GM21390 (cell line): Measurements from ENCODE around the gene CHCHD6.

Experiments
- ATAC-seq: cut with Tn5 transposase; IDR thresholded peaks from one replicate; pipeline ENCODE4 v1.9.1; 2021; ENCODE audit not compliant: unreplicated experiment

CHCHD6 gene

DNA sequence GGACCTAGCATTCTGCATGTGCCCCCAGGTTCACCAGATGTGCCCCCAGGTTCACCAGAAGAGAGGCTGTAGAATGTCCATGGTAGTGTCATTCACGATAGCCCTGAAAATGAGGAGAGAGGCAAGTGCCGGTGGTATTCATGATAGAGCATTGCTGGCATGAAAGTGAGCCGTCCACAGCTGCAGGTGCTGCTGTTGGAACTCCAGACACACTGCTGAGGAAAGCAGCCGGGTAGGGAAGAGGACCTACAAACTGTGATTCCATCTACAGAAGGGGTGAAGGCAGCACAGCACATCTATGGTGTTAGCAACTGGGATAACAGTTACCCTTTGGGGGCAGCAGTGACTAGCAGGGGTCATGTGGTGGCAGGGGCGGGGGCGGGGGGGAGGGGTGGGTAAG, 153.9 kb downstream of the CHCHD6 start:
- no peak for ATAC-seq

- no peak for ATAC-seq
These were observed 154.4 kb downstream of the CHCHD6 start for GRCh38 chr3:126858401-126858800.

GRCh38 chr3:126858887-126859286, 154.8 kb downstream of the CHCHD6 start:
- no peak for ATAC-seq

DNA sequence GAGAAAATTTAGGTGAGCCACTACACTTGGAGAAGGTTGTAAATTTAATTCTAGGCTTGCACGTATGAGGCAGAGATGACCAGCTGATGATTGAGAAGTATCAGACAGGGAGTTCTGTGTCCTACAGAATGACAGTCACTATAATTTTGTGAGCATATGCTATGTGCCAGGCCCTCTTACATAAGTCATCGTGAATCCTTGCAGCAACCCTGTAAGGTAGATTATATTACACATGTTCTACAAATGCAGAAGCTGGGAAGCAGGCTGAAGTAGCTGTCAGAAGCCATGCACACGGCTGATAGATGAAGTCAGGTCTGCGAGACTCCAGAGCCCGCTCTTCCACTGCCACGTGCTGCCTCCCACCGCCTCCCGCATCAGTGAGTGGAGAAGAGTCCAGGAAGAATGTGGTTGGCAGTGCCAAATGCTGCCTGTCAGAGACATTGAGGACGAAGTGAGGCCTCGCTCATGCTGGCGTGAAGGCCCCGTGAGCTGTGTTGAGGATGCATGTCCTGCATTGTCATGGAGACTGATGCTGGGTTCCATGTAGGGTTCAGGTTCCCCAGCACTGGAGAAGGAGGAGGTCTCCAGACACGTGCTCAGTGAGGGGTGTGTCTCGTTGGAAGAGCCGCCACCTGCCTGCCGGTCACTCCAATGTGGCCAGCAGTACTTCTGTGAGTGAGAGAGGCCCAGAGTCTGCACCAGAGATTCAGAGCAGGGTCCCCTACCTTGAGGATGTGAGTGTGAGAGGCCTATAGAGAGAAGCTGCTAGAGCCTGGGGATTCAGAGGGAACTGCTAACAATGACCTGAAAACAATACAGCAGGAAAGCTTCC, 155.6 kb downstream of the CHCHD6 start:
- ATAC-seq = no peak

- no peak for ATAC-seq
These were observed 161.7 kb downstream of the CHCHD6 start for GRCh38 chr3:126865736-126866135.

DNA sequence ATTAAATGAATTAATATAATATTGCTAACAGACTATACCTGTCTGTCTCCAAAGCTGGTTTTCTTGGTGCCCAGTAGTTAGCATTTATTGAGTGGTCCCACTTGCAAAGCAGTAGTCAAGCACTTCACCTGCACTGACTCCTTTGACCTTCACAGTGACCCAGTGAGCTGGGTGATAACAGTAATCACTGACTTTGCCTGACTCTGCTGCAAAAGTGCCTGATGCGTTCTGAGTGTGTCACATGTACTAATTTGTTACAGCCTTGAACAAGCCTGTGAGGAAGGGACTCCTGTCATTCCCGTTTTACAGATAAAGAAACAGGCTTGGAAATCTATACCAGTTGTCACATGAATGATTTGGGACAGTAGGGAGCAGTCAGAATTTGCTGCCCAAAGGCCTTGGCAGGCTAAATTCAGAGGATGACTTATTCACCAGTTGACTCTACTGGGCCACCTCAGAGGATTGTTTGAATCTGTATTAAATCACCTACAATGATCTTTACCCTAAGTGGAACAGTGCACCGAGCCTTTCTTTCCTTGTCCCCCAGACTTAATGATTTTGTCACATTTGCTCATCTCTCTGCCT, 162.2 kb downstream of the CHCHD6 start:
- ATAC-seq = no peak

DNA sequence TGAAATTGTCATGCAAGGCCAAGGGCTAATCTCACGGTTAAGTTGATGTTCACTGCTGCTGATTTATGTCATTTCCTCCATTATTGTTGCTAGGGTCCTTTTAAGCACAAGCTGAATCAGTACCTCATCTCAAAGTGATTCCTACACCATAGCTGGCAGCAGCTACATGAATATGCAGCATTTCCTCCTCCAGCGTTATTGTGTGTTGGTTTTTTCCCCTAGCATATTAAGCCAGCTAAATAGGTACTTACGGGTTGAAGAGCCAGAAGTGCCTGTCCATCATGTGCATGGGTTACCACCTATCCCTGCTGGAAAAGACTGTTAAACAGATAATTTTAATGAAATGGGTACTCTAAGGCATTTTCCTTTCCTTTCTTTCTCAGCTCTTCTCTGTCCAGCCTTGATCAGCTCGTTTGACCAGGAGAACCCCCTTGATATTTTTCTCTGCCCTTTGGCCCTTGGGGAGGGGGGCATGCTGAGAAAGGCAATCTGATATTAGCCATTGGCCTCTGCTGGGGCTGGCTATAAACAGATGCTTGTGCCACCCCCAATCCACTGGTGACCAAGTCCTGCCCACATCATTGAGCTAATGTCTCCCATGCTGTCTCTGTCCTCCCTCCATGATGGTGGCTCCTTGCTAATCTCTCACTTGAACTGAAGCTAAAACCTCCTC, 163.3 kb downstream of the CHCHD6 start:
- no peak for ATAC-seq

DNA sequence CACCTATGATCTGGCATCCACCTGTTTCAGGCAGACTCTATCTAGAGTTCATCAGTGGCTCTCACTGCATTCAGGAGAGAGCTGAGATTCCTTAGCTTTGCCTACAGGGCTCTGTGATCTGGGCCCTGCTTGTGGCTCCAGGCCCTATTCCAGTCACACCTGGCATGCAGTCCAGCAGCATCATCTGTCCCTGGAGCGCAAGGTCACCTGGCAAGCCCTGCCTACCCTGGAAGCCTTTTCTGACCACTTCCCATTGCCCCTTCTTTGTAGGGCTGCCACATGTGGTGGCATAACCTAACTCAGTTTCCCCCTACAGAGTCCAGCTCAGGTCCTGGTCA, 163.8 kb downstream of the CHCHD6 start:
- no peak for ATAC-seq

DNA sequence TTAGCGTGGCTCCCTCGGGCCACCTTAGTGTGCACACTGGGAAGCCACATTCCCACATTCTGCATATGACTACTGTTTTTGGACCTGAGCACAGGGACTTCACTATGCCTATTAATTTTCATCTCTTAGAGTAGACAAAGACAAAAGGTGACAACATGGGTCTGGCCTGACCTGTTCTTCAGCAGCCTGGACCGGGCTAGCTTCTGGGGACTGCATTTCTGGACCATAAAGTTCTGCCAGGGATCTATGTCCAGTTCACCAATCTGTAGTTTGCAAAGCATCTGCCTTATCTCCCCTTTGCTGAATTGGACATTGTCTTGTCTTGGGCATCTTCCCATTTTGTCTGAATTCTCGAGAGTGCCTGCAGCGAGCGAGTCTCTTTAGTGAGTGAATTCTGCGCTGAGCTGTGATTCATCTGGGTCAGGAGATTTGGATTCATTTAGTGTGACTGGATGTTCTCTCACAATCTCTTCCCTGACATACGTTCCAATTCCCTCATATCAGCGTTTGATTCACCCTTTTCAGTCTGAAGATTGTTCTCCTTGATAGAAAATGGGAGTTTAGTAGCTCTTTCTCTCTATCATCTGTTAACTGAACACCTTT, 166.7 kb downstream of the CHCHD6 start:
- no peak for ATAC-seq

- ATAC-seq = no peak
These were observed 168.8 kb downstream of the CHCHD6 start for GRCh38 chr3:126872701-126873342.

DNA sequence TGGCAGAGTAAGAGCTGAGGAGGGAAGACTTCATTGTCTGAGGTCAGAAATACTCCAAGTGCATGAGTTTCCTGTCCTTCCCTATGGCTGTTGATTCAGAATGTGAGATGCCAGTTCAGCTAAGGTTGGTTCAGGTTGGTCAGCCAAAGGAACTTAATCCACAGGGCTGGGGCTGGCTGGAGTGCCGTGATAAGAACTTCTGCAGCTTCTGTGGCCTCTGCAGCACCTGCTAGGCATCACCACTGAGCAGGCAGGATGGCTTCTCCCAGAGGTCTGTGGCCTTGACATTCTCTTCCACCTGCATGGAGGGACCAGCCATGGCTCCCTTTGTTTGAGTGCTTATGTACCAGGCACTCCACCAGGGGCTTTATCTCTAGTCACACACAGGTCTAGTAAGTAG, 169.4 kb downstream of the CHCHD6 start:
- no peak for ATAC-seq

DNA sequence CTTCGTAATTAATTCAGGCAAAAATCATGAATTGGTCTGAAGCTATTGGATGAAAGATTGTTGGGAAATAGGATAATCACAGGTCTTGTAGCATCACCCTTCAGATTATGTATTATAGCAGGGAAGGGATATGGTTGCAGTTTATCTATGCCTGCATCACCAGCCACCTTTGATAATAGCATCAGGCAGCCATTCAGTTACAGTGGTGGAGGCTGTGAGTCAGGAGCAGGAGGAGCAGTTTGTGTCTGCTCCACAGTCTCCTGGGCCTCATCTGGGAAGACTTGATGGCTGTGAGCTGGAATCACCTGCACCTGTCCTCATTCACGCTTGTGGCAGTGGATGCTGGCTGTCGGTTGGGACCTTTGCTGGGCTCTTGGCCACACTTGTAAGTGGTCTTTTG, 174.6 kb downstream of the CHCHD6 start:
- no peak for ATAC-seq

- no peak for ATAC-seq
These were observed 176.9 kb downstream of the CHCHD6 start for GRCh38 chr3:126880901-126881300.

DNA sequence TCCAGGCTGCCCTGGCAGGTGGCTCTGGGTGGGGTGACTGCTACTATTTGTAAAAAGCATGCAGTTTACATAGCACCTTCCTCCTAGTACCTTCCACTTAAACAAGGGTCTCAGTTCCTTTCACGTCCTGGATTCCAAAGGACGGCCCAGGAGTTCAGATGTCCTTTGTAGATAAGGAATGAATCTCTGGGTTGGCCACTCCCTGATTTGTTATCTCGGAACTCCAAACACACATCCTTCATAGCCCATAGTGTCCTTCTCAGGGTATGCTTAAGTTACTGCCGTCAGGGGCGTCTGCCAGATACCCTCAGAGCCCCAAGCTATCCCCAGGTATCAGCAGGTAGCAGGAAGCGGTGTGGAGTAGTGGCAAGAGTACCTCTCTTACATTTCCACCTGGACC, 177.8 kb downstream of the CHCHD6 start:
- no peak for ATAC-seq

GRCh38 chr3:126883241-126883640, 179.2 kb downstream of the CHCHD6 start:
- no peak for ATAC-seq

- no peak for ATAC-seq
These were observed 181.4 kb downstream of the CHCHD6 start for GRCh38 chr3:126885425-126885824.

GRCh38 chr3:126886217-126886616, 182.2 kb downstream of the CHCHD6 start:
- ATAC-seq = no peak

DNA sequence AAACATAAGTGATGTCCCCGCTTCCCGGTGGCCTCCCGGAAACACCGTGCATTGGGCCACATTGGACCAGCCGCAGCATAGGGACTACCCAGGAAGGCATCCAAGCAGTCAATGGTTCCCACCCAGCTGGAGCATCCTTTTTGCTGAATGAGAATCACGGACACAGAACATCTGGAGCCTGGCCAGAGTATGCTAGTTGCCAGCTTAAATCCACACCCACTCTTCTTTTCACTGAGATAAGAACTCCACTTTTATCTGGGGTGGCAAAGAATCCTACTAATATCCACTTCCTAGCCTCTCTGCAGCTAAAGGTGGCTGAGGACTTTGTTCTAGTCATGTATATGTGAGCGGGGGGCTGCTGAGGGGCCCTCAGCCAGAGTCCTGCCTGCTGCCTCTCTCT, 183.6 kb downstream of the CHCHD6 start:
- no peak for ATAC-seq

GRCh38 chr3:126888186-126888760, 184.2 kb downstream of the CHCHD6 start:
- ATAC-seq = no peak

- no peak for ATAC-seq
These were observed 185.5 kb downstream of the CHCHD6 start for GRCh38 chr3:126889276-126890201.
